ENCODE results near the gene FAN1. TPM values are rescaled to one million over a fixed set of nuclear protein-coding genes. Genes with fewer than 3 reads are reported as not detected.

FAN1 gene
- total and polyA plus RNA-seq, 9 of the 15 experiments (the other 6 are each of a cell fraction or from before 2014, with no cell fraction given): 1.5 to 16.8 (median 12.0) TPM

DNA sequence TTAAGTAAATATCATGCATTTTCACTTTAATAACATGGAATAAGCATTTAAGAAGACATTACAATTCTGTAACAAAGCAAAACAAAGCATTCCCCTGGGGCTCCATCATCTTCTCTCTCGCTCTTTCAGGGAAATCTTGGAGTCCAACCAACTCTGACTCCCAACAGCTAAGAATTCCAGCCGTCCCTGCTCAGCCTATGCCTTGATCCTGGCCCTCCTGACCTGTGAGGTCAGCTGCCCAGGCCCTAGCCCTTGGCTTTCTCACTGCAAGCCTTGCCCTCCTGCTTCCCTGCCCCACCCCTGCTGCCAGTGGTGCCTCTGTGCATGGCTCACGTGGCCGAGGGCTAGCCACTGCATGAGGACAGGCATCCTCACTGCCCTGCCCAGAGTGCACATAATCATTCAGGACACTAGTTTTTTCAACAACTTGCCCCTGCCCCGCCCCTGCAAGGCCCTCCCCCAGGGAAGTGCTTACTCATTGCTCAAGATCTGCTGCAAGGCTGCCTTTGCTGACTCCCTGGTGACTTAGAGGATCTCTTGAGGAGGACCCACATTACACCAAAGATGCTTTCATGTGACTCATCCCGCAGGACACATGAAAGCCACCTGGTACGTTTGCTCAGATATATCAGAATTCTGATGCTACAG, 50.1 kb downstream of the FAN1 start (continued):
- TF ChIP-seq FOXO4 (CRISPR knock-in tag; IDR thresholded peaks at IDR 0.05) (no peak), NFYB (IDR thresholded peaks at IDR 0.05; ENCODE audit: extremely low read depth, insufficient read length) (no peak), HBP1 (CRISPR knock-in tag; IDR thresholded peaks at IDR 0.05) (no peak), PREB (CRISPR knock-in tag; IDR thresholded peaks at IDR 0.05) (no peak), RCOR1 (IDR thresholded peaks at IDR 0.05; ENCODE audit: borderline replicate concordance in 1 of 2, low read depth in 2 of 2, low read length in 2 of 2) (peak in 1 of 2 experiments; percentile 46; a peak in 1 of 4 replicates), RFX1 (IDR thresholded peaks at IDR 0.05) (no peak), ZNF507 (tag; conservative IDR thresholded peaks at IDR 0.05) (no peak), CCAR2 (IDR thresholded peaks at IDR 0.05; ENCODE audit: low read depth, low read length) (no peak), NFIC (IDR thresholded peaks at IDR 0.05) (no peak), NEUROD1 (IDR thresholded peaks at IDR 0.05; ENCODE audit: borderline replicate concordance, low read depth, low read length, partially characterized antibody) (no peak), FOS (IDR thresholded peaks at IDR 0.05; ENCODE audit: extremely low read depth, insufficient read length) (no peak), DMBX1 (CRISPR knock-in tag; IDR thresholded peaks at IDR 0.05; ENCODE audit: borderline replicate concordance) (no peak), CTBP1 (IDR thresholded peaks at IDR 0.05; ENCODE audit: borderline replicate concordance) (peak; percentile 47; the same call in 1 of the 2 replicates), WHSC1 (IDR thresholded peaks at IDR 0.05; ENCODE audit: low read length) (no peak), TGIF2 (CRISPR knock-in tag; IDR thresholded peaks at IDR 0.05) (no peak), PRPF4 (IDR thresholded peaks at IDR 0.05; ENCODE audit: insufficient read depth, low read depth, low read length, poor library complexity, severe bottlenecking) (no peak), PYGO2 (tag; IDR thresholded peaks at IDR 0.05) (no peak), TAF9B (IDR thresholded peaks at IDR 0.05; ENCODE audit: partially characterized antibody) (no peak), FOXJ3 (CRISPR knock-in tag; IDR thresholded peaks at IDR 0.05) (no peak), TAF1 (IDR thresholded peaks at IDR 0.05; ENCODE audit: control insufficient read depth, extremely low read depth, insufficient read depth, low read length, severe bottlenecking) (no peak), SIN3A (IDR thresholded peaks at IDR 0.05; ENCODE audit: borderline replicate concordance in 2 of 2, control insufficient read depth in 1 of 2, low read depth in 2 of 2, low read length in 2 of 2) (no peak), NELFE (IDR thresholded peaks at IDR 0.05; ENCODE audit: insufficient read depth, insufficient read length) (no peak), BMI1 (IDR thresholded peaks at IDR 0.05; ENCODE audit: low read length) (no peak), BHLHE40 (IDR thresholded peaks at IDR 0.05; ENCODE audit: low read length) (no peak), ZNF263 (CRISPR knock-in tag; IDR thresholded peaks at IDR 0.05; ENCODE audit: borderline replicate concordance) (peak; percentile 21; the same call in 1 of the 2 replicates), NCOA4 (IDR thresholded peaks at IDR 0.05; ENCODE audit: partially characterized antibody) (no peak)
